HG02970 (cell line): ENCODE results near the gene WBP4.
"Not testable (repeated sequence)": the region's sequence is repeated elsewhere in the genome, so short reads cannot be mapped to it uniquely, and the experiment has no call there.

Experiments used
- ATAC-seq: cut with Tn5 transposase; IDR thresholded peaks from one replicate; pipeline ENCODE4 v1.9.1; 2021; ENCODE audit warnings: mild to moderate bottlenecking, moderate library complexity, moderate number of reproducible peaks; ENCODE audit not compliant: unreplicated experiment, low FRiP score

WBP4 gene

GRCh38 chr13:41061075-41061913 is at the start of gene WBP4:
WBP4 (plus strand) TSS chr13:41061509; CDS start chr13:41061674, 165 bp downstream.
- peak; percentile 81 for ATAC-seq

GRCh38 chr13:41012536-41012935 is 48.8 kb upstream of the WBP4 start:
- no peak for ATAC-seq

- no peak for ATAC-seq
Measured at GRCh38 chr13:41013835-41014234, 47.5 kb upstream of the WBP4 start.

- no peak for ATAC-seq
Measured at GRCh38 chr13:41015920-41016319, 45.4 kb upstream of the WBP4 start.

GRCh38 chr13:41017159-41017558 is 44.1 kb upstream of the WBP4 start:
- no peak for ATAC-seq

- ATAC-seq = no peak
Measured at GRCh38 chr13:41017817-41018601, 43.3 kb upstream of the WBP4 start.

- ATAC-seq = no peak
Measured at GRCh38 chr13:41018602-41018948, 42.7 kb upstream of the WBP4 start.

GRCh38 chr13:41019011-41019487 is 42.3 kb upstream of the WBP4 start, which contains the start of gene ELF1:
ELF1 (minus strand) TSS chr13:41019316; CDS start chr13:40982054, 37,262 bp downstream.
- peak; percentile 74 for ATAC-seq

GRCh38 chr13:41019578-41020347 is 41.5 kb upstream of the WBP4 start:
- no peak for ATAC-seq

GRCh38 chr13:41025518-41025917 is 35.8 kb upstream of the WBP4 start:
- ATAC-seq = no peak

GRCh38 chr13:41026788-41027187 is 34.5 kb upstream of the WBP4 start:
- no peak for ATAC-seq

GRCh38 chr13:41028051-41028450 is 33.3 kb upstream of the WBP4 start:
- no peak for ATAC-seq

GRCh38 chr13:41029629-41030028 is 31.7 kb upstream of the WBP4 start:
- ATAC-seq = no peak

GRCh38 chr13:41032691-41033376 is 28.5 kb upstream of the WBP4 start:
- no peak for ATAC-seq

GRCh38 chr13:41034382-41034781 is 26.9 kb upstream of the WBP4 start:
- ATAC-seq = no peak

- ATAC-seq = no peak
Measured at GRCh38 chr13:41034881-41035280, 26.4 kb upstream of the WBP4 start.

- ATAC-seq = not testable (repeated sequence)
Measured at GRCh38 chr13:41036557-41036956, 24.8 kb upstream of the WBP4 start.

- ATAC-seq = no peak
Measured at GRCh38 chr13:41039746-41040145, 21.6 kb upstream of the WBP4 start.

- no peak for ATAC-seq
Measured at GRCh38 chr13:41040584-41041334, 20.6 kb upstream of the WBP4 start.
